Nephron progenitor cell (in vitro differentiated cells): ENCODE measurements around the gene GPS1.

Source experiments
- DNase-seq: peaks from one replicate; pipeline ENCODE4 v3.0.0; 2021
- H3K27ac Mint-ChIP-seq: 2 replicates; pipeline ENCODE4 v1.8.0; 2021; ENCODE audit warnings: mild to moderate bottlenecking, moderate library complexity, mixed read lengths
- H3K27me3 Mint-ChIP-seq: 2 replicates; pipeline ENCODE4 v1.8.0; 2021; ENCODE audit warnings: mild to moderate bottlenecking, low read depth, mixed read lengths; ENCODE audit not compliant: poor library complexity
- H3K36me3 Mint-ChIP-seq: 2 replicates; pipeline ENCODE4 v1.8.0; 2021; ENCODE audit warnings: low read depth, mixed read lengths
- H3K4me1 Mint-ChIP-seq: 2 replicates; pipeline ENCODE4 v1.8.0; 2021; ENCODE audit warnings: mixed read lengths
- H3K4me3 Mint-ChIP-seq: 2 replicates; pipeline ENCODE4 v1.8.0; 2021; ENCODE audit warnings: mild to moderate bottlenecking, moderate library complexity, mixed read lengths
- H3K9me3 Mint-ChIP-seq: 2 replicates; pipeline ENCODE4 v1.8.0; 2021; ENCODE audit warnings: mild to moderate bottlenecking, moderate library complexity, mixed read lengths
- TF ChIP-seq, protein P1 (sequence below): fragments of 200-600 bp; sonication (generic); IDR thresholded peaks from 2 replicates; pipeline ENCODE4 v1.5.0; 2021; ENCODE audit warnings: antibody characterized with exemption

GPS1 gene

GRCh38 chr17:82060001-82060380, 8.3 kb downstream of the GPS1 start:
- H3K27me3 Mint-ChIP-seq = no peaks in the 10 kb centered on the region
- H3K4me3 Mint-ChIP-seq = no peak overlapping the region
- H3K27ac Mint-ChIP-seq = no peak overlapping the region
- DNase-seq = no peak
- H3K9me3 Mint-ChIP-seq = no peaks in the 10 kb centered on the region
- H3K36me3 Mint-ChIP-seq = no peaks in the 10 kb centered on the region
- no peaks in the 10 kb centered on the region for H3K4me1 Mint-ChIP-seq
- TF ChIP-seq, protein P1, sequence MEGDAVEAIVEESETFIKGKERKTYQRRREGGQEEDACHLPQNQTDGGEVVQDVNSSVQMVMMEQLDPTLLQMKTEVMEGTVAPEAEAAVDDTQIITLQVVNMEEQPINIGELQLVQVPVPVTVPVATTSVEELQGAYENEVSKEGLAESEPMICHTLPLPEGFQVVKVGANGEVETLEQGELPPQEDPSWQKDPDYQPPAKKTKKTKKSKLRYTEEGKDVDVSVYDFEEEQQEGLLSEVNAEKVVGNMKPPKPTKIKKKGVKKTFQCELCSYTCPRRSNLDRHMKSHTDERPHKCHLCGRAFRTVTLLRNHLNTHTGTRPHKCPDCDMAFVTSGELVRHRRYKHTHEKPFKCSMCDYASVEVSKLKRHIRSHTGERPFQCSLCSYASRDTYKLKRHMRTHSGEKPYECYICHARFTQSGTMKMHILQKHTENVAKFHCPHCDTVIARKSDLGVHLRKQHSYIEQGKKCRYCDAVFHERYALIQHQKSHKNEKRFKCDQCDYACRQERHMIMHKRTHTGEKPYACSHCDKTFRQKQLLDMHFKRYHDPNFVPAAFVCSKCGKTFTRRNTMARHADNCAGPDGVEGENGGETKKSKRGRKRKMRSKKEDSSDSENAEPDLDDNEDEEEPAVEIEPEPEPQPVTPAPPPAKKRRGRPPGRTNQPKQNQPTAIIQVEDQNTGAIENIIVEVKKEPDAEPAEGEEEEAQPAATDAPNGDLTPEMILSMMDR = no peak

DNA sequence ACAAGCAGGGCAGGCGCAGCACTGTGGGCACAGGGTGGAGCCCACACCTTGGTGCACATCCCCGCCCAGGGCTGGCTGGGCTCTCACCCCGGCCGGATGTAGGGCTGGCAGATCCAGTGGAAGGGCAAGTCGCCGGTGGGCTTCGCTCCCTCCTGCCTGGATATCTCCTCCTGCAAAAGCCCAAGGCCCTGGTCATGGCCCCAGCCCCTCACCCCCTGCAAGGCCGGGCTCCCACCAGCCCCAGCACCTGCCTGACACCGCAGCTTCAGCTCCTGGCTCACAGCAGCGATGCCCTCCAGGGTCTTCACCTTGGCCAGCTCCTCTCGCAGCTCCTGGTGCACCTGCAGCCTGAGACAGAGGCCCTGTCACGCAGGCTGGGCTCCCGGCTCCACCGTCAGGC, 8.9 kb downstream of the GPS1 start:
- Mint-ChIP-seq H3K27me3 (no peaks in the 10 kb centered on the region), H3K36me3 (no peaks in the 10 kb centered on the region), H3K9me3 (no peaks in the 10 kb centered on the region), H3K4me3 (no peak overlapping the region), H3K4me1 (no peaks in the 10 kb centered on the region), H3K27ac (no peak overlapping the region)
- DNase-seq = no peak
- TF ChIP-seq, protein P1 = no peak

GRCh38 chr17:82061047-82061925, 9.6 kb downstream of the GPS1 start:
- TF ChIP-seq, protein P1 = no peak
- H3K4me3 Mint-ChIP-seq = no peak overlapping the region
- no peaks in the 10 kb centered on the region for H3K9me3 Mint-ChIP-seq
- H3K4me1 Mint-ChIP-seq = peaks cover 3% of the 10 kb centered on the region
- H3K27ac Mint-ChIP-seq = no peak overlapping the region
- DNase-seq = no peak
- H3K36me3 Mint-ChIP-seq = no peaks in the 10 kb centered on the region
- H3K27me3 Mint-ChIP-seq = no peaks in the 10 kb centered on the region

- no peak overlapping the region for H3K4me3 Mint-ChIP-seq
These were observed 10.6 kb downstream of the GPS1 start for GRCh38 chr17:82062076-82062983.

GRCh38 chr17:82062984-82063368, 11.3 kb downstream of the GPS1 start:
- Mint-ChIP-seq H3K9me3 (no peaks in the 10 kb centered on the region), H3K36me3 (no peaks in the 10 kb centered on the region), H3K4me3 (no peak overlapping the region), H3K27me3 (no peaks in the 10 kb centered on the region), H3K27ac (no peak overlapping the region), H3K4me1 (peaks cover 4% of the 10 kb centered on the region)
- DNase-seq = no peak
- TF ChIP-seq, protein P1 = no peak

More at GRCh38 chr17:82062076-82062983, 10.6 kb downstream of the GPS1 start:
- H3K27ac Mint-ChIP-seq = no peak overlapping the region
- DNase-seq = no peak
- H3K36me3 Mint-ChIP-seq = no peaks in the 10 kb centered on the region
- no peaks in the 10 kb centered on the region for H3K27me3 Mint-ChIP-seq
- peaks cover 4% of the 10 kb centered on the region for H3K4me1 Mint-ChIP-seq
- TF ChIP-seq, protein P1 = no peak
- no peaks in the 10 kb centered on the region for H3K9me3 Mint-ChIP-seq
